ENCODE measurements around the gene DMRT1.
A peak's percentile ranks its signal among the peaks of the same experiment; 100 is the strongest.

Gene DMRT1

GRCh38 chr9:976943-977837 lies 135.7 kb downstream of the DMRT1 start (continued):
- TF ChIP-seq ZNF48 (tag by site-specific recombination; IDR thresholded peaks at IDR 0.05): no peak
- no peak for TF ChIP-seq ZNF776 (tag by site-specific recombination; IDR thresholded peaks at IDR 0.05; ENCODE audit: borderline replicate concordance)
- no peak for TF ChIP-seq YY2 (tag by site-specific recombination; IDR thresholded peaks at IDR 0.05)
- peak; percentile 62; the same call in 1 of the 2 replicates for TF ChIP-seq ZXDB (tag by site-specific recombination; IDR thresholded peaks at IDR 0.05)
- TF ChIP-seq TSHZ1 (tag by site-specific recombination; IDR thresholded peaks at IDR 0.05; ENCODE audit: borderline replicate concordance): no peak
- peak; percentile 72 for TF ChIP-seq CTCF (tag by site-specific recombination; IDR thresholded peaks at IDR 0.05)
- TF ChIP-seq ZNF23 (tag by site-specific recombination; IDR thresholded peaks at IDR 0.05; ENCODE audit: borderline replicate concordance): no peak
- TF ChIP-seq ZFP69B (tag by site-specific recombination; IDR thresholded peaks at IDR 0.05): no peak
- TF ChIP-seq ZNF416 (tag by site-specific recombination; IDR thresholded peaks at IDR 0.05): no peak
- no peak for TF ChIP-seq ZNF549 (tag by site-specific recombination; IDR thresholded peaks at IDR 0.05)
- no peak for TF ChIP-seq ZNF391 (tag by site-specific recombination; IDR thresholded peaks at IDR 0.05; ENCODE audit: borderline replicate concordance, low read depth)
- no peak for TF ChIP-seq ZNF18 (tag by site-specific recombination; IDR thresholded peaks at IDR 0.05)
- no peak for TF ChIP-seq ZNF202 (tag by site-specific recombination; IDR thresholded peaks at IDR 0.05; ENCODE audit: borderline replicate concordance)
- peak; percentile 62; the same call in 1 of the 2 replicates for TF ChIP-seq YY1 (tag by site-specific recombination; IDR thresholded peaks at IDR 0.05)
- TF ChIP-seq HOXC10 (CRISPR knock-in tag; IDR thresholded peaks at IDR 0.05): no peak
- TF ChIP-seq ZNF24 (tag by site-specific recombination; IDR thresholded peaks at IDR 0.05): no peak
- TF ChIP-seq ZNF140 (tag by site-specific recombination; IDR thresholded peaks at IDR 0.05): no peak
- no peak for TF ChIP-seq ZNF132 (tag by site-specific recombination; IDR thresholded peaks at IDR 0.05; ENCODE audit: borderline replicate concordance)
- TF ChIP-seq ZNF514 (tag by site-specific recombination; IDR thresholded peaks at IDR 0.05): no peak
- TF ChIP-seq ZNF488 (tag by site-specific recombination; IDR thresholded peaks at IDR 0.05): no peak
- TF ChIP-seq PATZ1 (tag by site-specific recombination; IDR thresholded peaks at IDR 0.05): no peak
- no peak for TF ChIP-seq GLIS1 (tag by site-specific recombination; IDR thresholded peaks at IDR 0.05)
- TF ChIP-seq ZNF623 (tag by site-specific recombination; IDR thresholded peaks at IDR 0.05): no peak
- no peak for TF ChIP-seq KLF16 (tag by site-specific recombination; IDR thresholded peaks at IDR 0.05)
- TF ChIP-seq ZNF114 (tag by site-specific recombination; IDR thresholded peaks at IDR 0.05): no peak
- peak; percentile 65 for TF ChIP-seq ZNF449 (tag by site-specific recombination; IDR thresholded peaks at IDR 0.05)
- no peak for TF ChIP-seq ZNF521 (tag by site-specific recombination; IDR thresholded peaks at IDR 0.05)
- no peak for TF ChIP-seq MEIS1 (CRISPR knock-in tag; IDR thresholded peaks at IDR 0.05; ENCODE audit: borderline replicate concordance)
- no peak for TF ChIP-seq ZNF37A (tag by site-specific recombination; IDR thresholded peaks at IDR 0.05)

Data from HEK293 (cell line).